OCI-LY1 (cell line): ENCODE measurements around the gene ADARB2.

Experiments used
- H2AFZ ChIP-seq: fragments of 200-600 bp; sonication (generic), shearing (Covaris generic); 2 replicates; pipeline ENCODE4 v1.6.0; 2014; ENCODE audit warnings: antibody characterized with exemption, mild to moderate bottlenecking, low read length
- H3F3A ChIP-seq: fragments of 200-600 bp; sonication (generic), shearing (Covaris generic); 2 replicates; pipeline ENCODE4 v1.6.0; 2014; ENCODE audit warnings: mild to moderate bottlenecking, antibody characterized with exemption, low read length, moderate library complexity; ENCODE audit not compliant: insufficient read depth
- H3K27ac ChIP-seq: fragments of 200-600 bp; sonication (generic); 2 replicates; pipeline ENCODE4 v1.5.1; 2014; ENCODE audit warnings: low read length, mixed run types, mild to moderate bottlenecking, low read depth; ENCODE audit not compliant: poor library complexity, severe bottlenecking
- H3K27me3 ChIP-seq: fragments of 200-600 bp; sonication (generic); 2 replicates; pipeline ENCODE4 v1.6.0; 2014; ENCODE audit warnings: antibody characterized with exemption, mild to moderate bottlenecking, low read length, moderate library complexity; ENCODE audit not compliant: insufficient read depth
- H3K36me3 ChIP-seq: fragments of 200-600 bp; sonication (generic); 2 replicates; pipeline ENCODE4 v1.6.1; 2014; ENCODE audit warnings: mild to moderate bottlenecking, antibody characterized with exemption, low read length, moderate library complexity, mixed read lengths; ENCODE audit not compliant: insufficient read depth
- H3K4me1 ChIP-seq: fragments of 200-600 bp; sonication (generic); 2 replicates; pipeline ENCODE4 v1.5.1; 2014; ENCODE audit warnings: mild to moderate bottlenecking, low read length, moderate library complexity; ENCODE audit not compliant: insufficient read depth, severe bottlenecking
- H3K4me2 ChIP-seq: fragments of 200-600 bp; sonication (generic), shearing (Covaris generic); 2 replicates; pipeline ENCODE4 v1.6.1; 2014; ENCODE audit warnings: low read length
- H3K4me3 ChIP-seq: fragments of 200-600 bp; sonication (generic); 2 replicates; pipeline ENCODE4 v1.5.1; 2014; ENCODE audit warnings: low read length, low read depth, mild to moderate bottlenecking, mixed read lengths; ENCODE audit not compliant: poor library complexity, severe bottlenecking
- H3K79me2 ChIP-seq: fragments of 200-600 bp; shearing (Covaris generic); 2 replicates; pipeline ENCODE4 v1.6.1; 2016; ENCODE audit warnings: mixed run types, low read length, mixed read lengths; ENCODE audit not compliant: insufficient read depth
- H3K9ac ChIP-seq: fragments of 200-600 bp; sonication (generic), shearing (Covaris generic); 2 replicates; pipeline ENCODE4 v1.6.1; 2014; ENCODE audit warnings: mild to moderate bottlenecking, low read length, mixed read lengths
- H3K9me2 ChIP-seq: fragments of 200-600 bp; sonication (generic), shearing (Covaris generic); 2 replicates; pipeline ENCODE4 v1.6.1; 2014; ENCODE audit warnings: low read depth, mild to moderate bottlenecking, low read length, mixed read lengths
- H3K9me3 ChIP-seq: fragments of 200-600 bp; shearing (Covaris generic); 2 replicates; pipeline ENCODE4 v1.6.1; 2014; ENCODE audit warnings: low read length, mixed read lengths
- H4K20me1 ChIP-seq: fragments of 200-600 bp; sonication (generic), shearing (Covaris generic); 2 replicates; pipeline ENCODE4 v1.6.0; 2016; ENCODE audit warnings: mild to moderate bottlenecking, low read length; ENCODE audit not compliant: insufficient read depth
- CTCF ChIP-seq: fragments of 200-600 bp; sonication (generic), shearing (Covaris generic); IDR thresholded peaks from 2 replicates; pipeline ENCODE4 v1.5.1; 2017; ENCODE audit warnings: mild to moderate bottlenecking, antibody characterized with exemption, low read length, moderate library complexity, mixed read lengths
- EZH2 ChIP-seq: fragments of 200-600 bp; sonication (generic), shearing (Covaris generic); IDR thresholded peaks from 2 replicates; pipeline ENCODE4 v1.8.0; 2017; ENCODE audit warnings: borderline replicate concordance, mixed run types, mild to moderate bottlenecking, antibody characterized with exemption, low read length, moderate library complexity, mixed read lengths

ADARB2 gene

GRCh38 chr10:1301143-1301542 is 436.2 kb downstream of the ADARB2 start:
- no peaks in the 10 kb centered on the region for H3K36me3 ChIP-seq
- no peaks in the 10 kb centered on the region for H3K4me1 ChIP-seq
- TF ChIP-seq CTCF (peak; percentile 44), EZH2 (no peak)
- no peaks in the 10 kb centered on the region for H3K79me2 ChIP-seq
- H3K9me3 ChIP-seq = no peaks in the 10 kb centered on the region
- no peak overlapping the region for H2AFZ ChIP-seq
- H3K4me2 ChIP-seq = no peak overlapping the region
- no peak overlapping the region for H3K27ac ChIP-seq
- H3K9me2 ChIP-seq = no peaks in the 10 kb centered on the region
- no peak overlapping the region for H3K4me3 ChIP-seq
- no peak overlapping the region for H3K9ac ChIP-seq
- H3F3A ChIP-seq = no peaks in the 10 kb centered on the region
- no peaks in the 10 kb centered on the region for H4K20me1 ChIP-seq
- no peaks in the 10 kb centered on the region for H3K27me3 ChIP-seq

GRCh38 chr10:1300218-1300617 is 437.1 kb downstream of the ADARB2 start:
- H3K36me3 ChIP-seq = no peaks in the 10 kb centered on the region
- no peak overlapping the region for H3K9ac ChIP-seq
- H3K79me2 ChIP-seq = no peaks in the 10 kb centered on the region
- TF ChIP-seq CTCF (no peak), EZH2 (no peak)
- H3K27me3 ChIP-seq = peaks cover 4% of the 10 kb centered on the region; the same call in 1 of the 2 replicates
- H3K9me3 ChIP-seq = no peaks in the 10 kb centered on the region
- no peaks in the 10 kb centered on the region for H3F3A ChIP-seq
- H3K4me3 ChIP-seq = no peak overlapping the region
- no peaks in the 10 kb centered on the region for H4K20me1 ChIP-seq
- no peak overlapping the region for H2AFZ ChIP-seq
- no peak overlapping the region for H3K27ac ChIP-seq
- H3K4me2 ChIP-seq = no peak overlapping the region
- H3K9me2 ChIP-seq = no peaks in the 10 kb centered on the region
- H3K4me1 ChIP-seq = no peaks in the 10 kb centered on the region

GRCh38 chr10:1299041-1299726 is 438.1 kb downstream of the ADARB2 start:
- H3F3A ChIP-seq = no peaks in the 10 kb centered on the region
- H3K36me3 ChIP-seq = no peaks in the 10 kb centered on the region
- no peak overlapping the region for H3K4me3 ChIP-seq
- H3K4me1 ChIP-seq = no peaks in the 10 kb centered on the region
- no peak overlapping the region for H3K27ac ChIP-seq
- no peaks in the 10 kb centered on the region for H3K9me2 ChIP-seq
- no peaks in the 10 kb centered on the region for H3K9me3 ChIP-seq
- H3K79me2 ChIP-seq = no peaks in the 10 kb centered on the region
- no peak for TF ChIP-seq EZH2
- no peak for TF ChIP-seq CTCF
- H2AFZ ChIP-seq = no peak overlapping the region
- H4K20me1 ChIP-seq = no peaks in the 10 kb centered on the region
- H3K9ac ChIP-seq = no peak overlapping the region
- H3K27me3 ChIP-seq = peaks cover 4% of the 10 kb centered on the region; the same call in 1 of the 2 replicates
- H3K4me2 ChIP-seq = no peak overlapping the region
